C4-2B (cell line): ENCODE measurements around the gene FOXD1.

Experiments
- CTCF ChIP-seq: fragments of 450-650 bp; conservative IDR thresholded peaks from 2 replicates; pipeline ENCODE4 v1.5.1; 2017; ENCODE audit warnings: mild to moderate bottlenecking
- ZFX ChIP-seq: fragments of 450-650 bp; IDR thresholded peaks from 2 replicates; pipeline ENCODE4 v1.6.1; 2017

DNA sequence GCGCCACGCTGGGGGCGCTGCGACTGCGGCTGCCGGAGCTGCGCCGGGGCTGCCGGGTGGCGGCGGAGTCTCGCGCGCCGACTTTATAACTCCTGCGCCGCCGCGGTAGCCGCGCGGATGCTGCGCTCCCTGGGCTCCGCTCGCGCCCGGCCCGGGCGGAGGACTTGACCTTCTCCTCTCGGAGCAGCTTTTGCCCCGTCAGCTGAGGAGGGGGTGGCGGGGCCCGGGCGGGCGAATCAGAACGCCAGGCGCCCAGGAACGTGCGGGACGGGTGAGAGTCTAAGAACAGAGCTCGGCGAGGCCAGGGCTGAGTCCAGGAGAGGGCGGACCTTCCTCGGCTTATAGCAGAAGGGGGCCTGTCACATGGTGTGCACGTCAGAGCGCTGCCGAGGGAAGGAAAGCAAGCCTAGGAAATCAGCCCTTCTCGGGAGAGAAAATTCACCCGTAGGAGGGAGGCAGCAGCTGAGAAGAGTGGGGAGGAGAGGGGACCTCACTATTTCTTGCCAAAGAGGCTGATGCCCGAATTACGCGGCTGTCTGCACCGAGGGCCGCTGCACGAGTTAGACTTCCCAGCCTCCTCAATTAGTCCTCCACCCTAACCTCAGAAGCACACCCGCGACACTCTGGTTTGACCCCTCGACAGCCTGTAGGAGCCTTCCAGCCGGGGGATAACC lies at the start of gene FOXD1:
- peak; percentile 13; the same call in 1 of the 2 replicates for TF ChIP-seq CTCF
- TF ChIP-seq ZFX: no peak
